Prostate gland (tissue), 2 donors: ENCODE measurements around the gene DNAJC8. TPM values are rescaled to one million over a fixed set of nuclear protein-coding genes. Genes with fewer than 3 reads are reported as not detected.
A peak's percentile ranks its signal among the peaks of the same experiment; 100 is the strongest.

Experiments used
- DNase-seq: peaks from one replicate; pipeline ENCODE4 v3.0.0-alpha.2; 2019; ENCODE audit warnings: low spot score
- H3K27ac ChIP-seq, 2 donors: fragments of 200-600 bp; sonication (generic); 2 replicates each; pipeline ENCODE4 v1.5.1; 2017 to 2019
- H3K27me3 ChIP-seq: fragments of 200-600 bp; sonication (generic); replicated peaks from 2 replicates; pipeline ENCODE4 v1.5.1; 2019; ENCODE audit not compliant: insufficient read depth
- H3K36me3 ChIP-seq, 2 donors: fragments of 200-600 bp; sonication (generic); 1 replicate in 1 of 2; 2 replicates in 1 of 2; pipeline versions ENCODE4 v1.5.1 to v1.8.1; 2017 to 2019
- H3K4me1 ChIP-seq: fragments of 200-600 bp; sonication (generic); replicated peaks from 2 replicates; pipeline ENCODE4 v1.5.1; 2019
- H3K4me3 ChIP-seq, 2 donors: fragments of 200-600 bp; sonication (generic); 2 replicates each; pipeline ENCODE4 v1.5.1; 2017 to 2019
- H3K9me3 ChIP-seq: fragments of 200-600 bp; sonication (generic); 2 replicates; pipeline ENCODE4 v1.5.1; 2017
- POLR2A ChIP-seq: fragments of 450-650 bp; IDR thresholded peaks from one replicate; pipeline ENCODE4 v1.6.1; 2016; ENCODE audit warnings: antibody characterized with exemption, mild to moderate bottlenecking
- POLR2AphosphoS5 ChIP-seq: sonication (generic); formaldehyde crosslinking; IDR thresholded peaks from one replicate; pipeline ENCODE4 v1.6.1; 2017; ENCODE audit warnings: antibody characterized with exemption
- WGBS: methylation state at CpG from one replicate; pipeline ENCODE4 v1.1.5; 2018; 5-methylcytosine and 5-hydroxymethylcytosine counted together
- intact Hi-C: fragments of 100-400 bp; cut with DNase I; formaldehyde crosslinking; loops from one replicate; pipeline ENCODE4 v1.14.2; 2022
- total RNA-seq, 2 donors: library from RNA; depleted of rRNA; stranded (reverse); fragments of >200 nt; gene quantifications; one replicate each; pipeline ENCODE4 v1.1.0, GENCODE V29; 2016
- TF ChIP-seq, protein P1 (sequence below), 4 experiments: fragments of 200-600 bp in 2 of 4; fragments of 450-650 bp in 2 of 4; sonication (generic) in 2 of 4; IDR thresholded peaks; 1 replicate in 3 of 4; 2 replicates in 1 of 4; pipeline ENCODE4 v1.5.1; 2016 to 2019; ENCODE audit warnings: antibody characterized with exemption in 4 of 4, mild to moderate bottlenecking in 2 of 4, moderate library complexity in 2 of 4

Gene DNAJC8
- total RNA-seq, 2 donors from 2014 or later = 43.7 to 60.3 TPM

DNA sequence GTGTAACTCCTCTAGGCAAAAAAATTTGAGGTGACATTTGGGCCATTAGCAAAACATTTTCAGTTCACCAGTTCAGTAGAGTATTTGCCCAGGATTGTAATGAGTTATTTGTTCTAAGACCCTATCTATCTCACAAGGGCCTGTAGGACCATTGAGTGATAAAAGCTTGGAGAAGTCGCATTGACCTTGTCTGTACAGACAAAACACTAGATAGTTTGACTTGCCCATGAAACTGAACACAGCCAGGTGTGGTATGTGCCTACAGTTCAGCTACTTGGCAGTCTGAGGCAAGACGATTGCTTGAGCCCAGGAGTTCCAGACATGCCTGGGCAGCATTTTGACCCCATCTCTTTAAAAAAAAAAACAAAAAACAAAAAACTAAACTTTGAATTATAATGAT, 6.2 kb upstream of the DNAJC8 start:
- Histone ChIP-seq H3K27ac (no peak overlapping the region), H3K27me3 (no peaks in the 10 kb centered on the region), H3K9me3 (no peaks in the 10 kb centered on the region), H3K4me1 (peaks cover 5% of the 10 kb centered on the region), H3K4me3 (no peak overlapping the region), H3K36me3 (no peaks in the 10 kb centered on the region)
- 44% methylated on average over 2 of the region's 2 CpGs for WGBS
- TF ChIP-seq POLR2A = no peak
- no peak for TF ChIP-seq POLR2AphosphoS5
- TF ChIP-seq, protein P1, sequence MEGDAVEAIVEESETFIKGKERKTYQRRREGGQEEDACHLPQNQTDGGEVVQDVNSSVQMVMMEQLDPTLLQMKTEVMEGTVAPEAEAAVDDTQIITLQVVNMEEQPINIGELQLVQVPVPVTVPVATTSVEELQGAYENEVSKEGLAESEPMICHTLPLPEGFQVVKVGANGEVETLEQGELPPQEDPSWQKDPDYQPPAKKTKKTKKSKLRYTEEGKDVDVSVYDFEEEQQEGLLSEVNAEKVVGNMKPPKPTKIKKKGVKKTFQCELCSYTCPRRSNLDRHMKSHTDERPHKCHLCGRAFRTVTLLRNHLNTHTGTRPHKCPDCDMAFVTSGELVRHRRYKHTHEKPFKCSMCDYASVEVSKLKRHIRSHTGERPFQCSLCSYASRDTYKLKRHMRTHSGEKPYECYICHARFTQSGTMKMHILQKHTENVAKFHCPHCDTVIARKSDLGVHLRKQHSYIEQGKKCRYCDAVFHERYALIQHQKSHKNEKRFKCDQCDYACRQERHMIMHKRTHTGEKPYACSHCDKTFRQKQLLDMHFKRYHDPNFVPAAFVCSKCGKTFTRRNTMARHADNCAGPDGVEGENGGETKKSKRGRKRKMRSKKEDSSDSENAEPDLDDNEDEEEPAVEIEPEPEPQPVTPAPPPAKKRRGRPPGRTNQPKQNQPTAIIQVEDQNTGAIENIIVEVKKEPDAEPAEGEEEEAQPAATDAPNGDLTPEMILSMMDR (IDR thresholded peaks at IDR 0.05) = no peak
- intact Hi-C loops = no loop called here
- DNase-seq = no peak

DNA sequence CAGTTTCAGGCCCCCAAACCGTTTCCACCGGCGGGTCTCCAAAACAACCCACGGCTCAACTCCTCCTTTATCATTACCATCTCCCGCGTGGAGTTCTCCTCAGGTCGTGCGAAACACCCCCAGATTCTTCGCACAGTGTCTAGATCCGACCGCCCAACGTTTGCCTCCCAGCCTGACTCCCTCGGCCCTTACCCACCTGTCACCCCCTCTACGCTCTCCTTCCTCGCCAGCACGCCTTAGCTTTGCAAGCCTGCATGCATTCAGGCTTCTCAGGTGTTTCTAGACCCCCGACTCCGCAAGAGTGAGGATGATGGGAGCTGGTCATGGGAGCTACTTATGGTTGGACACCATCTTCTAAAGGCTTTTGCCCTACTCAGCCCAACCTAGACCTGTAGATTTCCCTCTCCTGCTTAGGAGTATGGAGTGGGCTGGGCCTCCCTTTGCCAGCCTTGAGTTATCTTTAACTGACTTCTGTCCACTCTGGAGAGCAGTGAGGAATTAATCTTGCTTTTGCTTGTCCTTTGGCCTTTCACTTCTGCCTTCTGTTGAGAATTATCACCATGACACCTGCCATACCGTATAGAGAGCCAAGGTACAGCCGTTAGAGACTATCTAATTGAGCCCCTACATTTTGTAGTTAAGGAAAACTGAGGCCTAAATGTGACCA, 4.0 kb upstream of the DNAJC8 start:
- H3K36me3 ChIP-seq = no peaks in the 10 kb centered on the region
- intact Hi-C loops = no loop called here
- H3K4me3 ChIP-seq = peak overlapping the region; percentile 91
- no peak for TF ChIP-seq POLR2AphosphoS5
- no peak for TF ChIP-seq POLR2A
- DNase-seq = no peak
- no peaks in the 10 kb centered on the region for H3K9me3 ChIP-seq
- H3K4me1 ChIP-seq = peaks cover 5% of the 10 kb centered on the region
- peak overlapping the region; percentile 81 to 87 for H3K27ac ChIP-seq
- 7% methylated on average over 20 of the region's 20 CpGs for WGBS
- no peaks in the 10 kb centered on the region for H3K27me3 ChIP-seq

DNA sequence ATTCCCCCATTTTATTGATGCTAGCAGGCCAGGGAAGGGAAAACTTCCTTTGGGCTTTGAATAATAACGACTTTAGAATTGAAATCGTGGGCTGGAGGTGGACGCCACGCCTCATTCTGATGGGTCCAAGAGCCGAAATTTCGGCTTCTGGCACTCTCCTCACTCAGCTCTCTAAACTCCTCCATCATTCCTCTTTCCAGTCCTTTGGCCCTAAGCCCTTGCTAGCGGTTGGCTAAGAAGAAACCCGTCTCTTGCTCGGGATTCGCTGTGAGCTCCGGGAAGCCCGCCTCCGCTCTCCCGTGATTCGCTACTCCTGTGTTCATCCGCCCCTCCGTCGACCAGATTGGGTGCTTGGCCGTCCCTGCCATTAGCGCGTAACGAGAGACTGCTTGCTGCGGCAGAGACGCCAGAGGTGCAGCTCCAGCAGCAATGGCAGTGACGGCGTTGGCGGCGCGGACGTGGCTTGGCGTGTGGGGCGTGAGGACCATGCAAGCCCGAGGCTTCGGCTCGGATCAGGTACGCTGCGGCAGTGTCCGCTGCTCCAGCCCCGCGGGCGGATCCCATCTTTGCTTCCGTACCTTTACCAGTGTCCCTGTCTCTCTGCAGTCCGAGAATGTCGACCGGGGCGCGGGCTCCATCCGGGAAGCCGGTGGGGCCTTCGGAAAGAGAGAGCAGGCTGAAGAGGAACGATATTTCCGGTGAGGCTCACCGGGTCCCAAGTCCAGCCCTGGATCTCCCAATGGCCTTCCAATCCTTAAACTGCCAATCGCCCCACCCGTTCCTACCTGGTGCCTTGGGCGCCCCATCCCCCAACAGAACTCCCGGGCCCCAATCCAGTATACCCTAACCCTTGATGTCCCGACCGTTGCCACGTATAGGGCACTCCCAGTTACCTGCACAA, 3.2 kb upstream of the DNAJC8 start, which contains the start of gene ATP5IF1:
TSS of gene ATP5IF1 (plus strand) at position 370 of the 901 bp plus-strand sequence. CDS start at position 430, 60 bp downstream.
- TF ChIP-seq POLR2AphosphoS5 (peak; percentile 99), POLR2A (peak; percentile 97)
- TF ChIP-seq, protein P1 (IDR thresholded peaks at IDR 0.05) = peak in 1 of 4 experiments; percentile 18
- Histone ChIP-seq H3K27me3 (no peaks in the 10 kb centered on the region), H3K36me3 (no peaks in the 10 kb centered on the region), H3K4me1 (peaks cover 5% of the 10 kb centered on the region), H3K27ac (peak within 1 kb of the TSS; percentile 81 to 87), H3K4me3 (peak within 1 kb of the TSS; percentile 91), H3K9me3 (no peaks in the 10 kb centered on the region)
- under 1% methylated on average over 57 of the region's 60 CpGs for WGBS
- peak; percentile 99 for DNase-seq
- intact Hi-C loops = no loop called here

DNA sequence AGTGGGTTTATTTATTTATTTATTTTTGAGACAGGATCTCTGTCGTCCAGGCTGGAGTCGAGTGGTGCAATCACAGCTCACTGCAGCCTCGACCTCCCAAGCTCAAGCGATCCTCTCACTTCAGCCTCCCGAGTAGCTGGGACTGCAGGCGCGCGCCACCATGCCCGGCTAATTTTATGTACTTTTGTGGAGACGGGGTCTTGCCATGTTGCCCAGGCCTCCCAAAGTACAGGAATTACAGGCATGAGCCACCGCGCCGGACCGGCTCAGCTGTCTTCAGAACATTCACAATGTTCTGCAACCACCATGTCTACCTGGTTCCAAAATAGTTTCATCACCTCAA, 406 bp upstream of the DNAJC8 start:
- intact Hi-C loops = no loop called here
- H3K27ac ChIP-seq = peak overlapping the region; percentile 4 to 69

DNA sequence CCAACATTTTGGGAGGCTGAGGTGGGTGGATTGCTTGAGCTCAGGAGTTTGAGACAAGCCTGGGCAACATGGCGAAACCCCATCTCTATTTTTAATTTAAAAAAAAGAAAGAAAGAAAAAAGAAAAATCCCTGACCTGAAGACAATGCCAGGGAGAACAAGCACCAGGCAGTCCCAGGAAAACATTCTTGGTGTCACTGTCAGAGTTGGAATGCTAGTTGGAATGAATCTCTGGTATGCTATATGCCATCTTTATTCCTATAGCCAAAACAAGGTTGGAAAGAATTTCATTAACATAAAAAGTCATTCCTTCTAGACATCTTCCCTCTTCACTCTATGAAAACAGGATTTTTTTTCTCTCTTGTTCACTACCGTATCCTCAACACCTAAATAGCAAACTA, 2.8 kb downstream of the DNAJC8 start:
- no peaks in the 10 kb centered on the region for H3K4me1 ChIP-seq
- no peak overlapping the region for H3K4me3 ChIP-seq
- intact Hi-C loops = loop anchor here (10.0 kb wide), 1 partner anchor 365 kb away; no protein-coding TSS in a partner anchor
- H3K27me3 ChIP-seq = no peaks in the 10 kb centered on the region
- TF ChIP-seq POLR2AphosphoS5 = no peak
- TF ChIP-seq, protein P1 (IDR thresholded peaks at IDR 0.05) = no peak
- no peak for TF ChIP-seq POLR2A
- no peaks in the 10 kb centered on the region for H3K9me3 ChIP-seq
- no peak for DNase-seq
- WGBS = 86% methylated on average over 2 of the region's 2 CpGs
- H3K27ac ChIP-seq = no peak overlapping the region
- H3K36me3 ChIP-seq = peaks cover 0 to 5% of the 10 kb centered on the region in 2 donors

More for the DNA sequence above, 406 bp upstream of the DNAJC8 start:
- no peaks in the 10 kb centered on the region for H3K36me3 ChIP-seq
- TF ChIP-seq POLR2AphosphoS5 (no peak), POLR2A (no peak)
- TF ChIP-seq, protein P1 (IDR thresholded peaks at IDR 0.05) = no peak
- peaks cover 5% of the 10 kb centered on the region for H3K4me1 ChIP-seq
- no peaks in the 10 kb centered on the region for H3K9me3 ChIP-seq
- DNase-seq = no peak
- peak overlapping the region; percentile 79 to 88 for H3K4me3 ChIP-seq
- H3K27me3 ChIP-seq = no peaks in the 10 kb centered on the region
- 59% methylated on average over 14 of the region's 14 CpGs for WGBS
